Activated CD8-positive, alpha-beta memory T cell treated with anti-CD3 and anti-CD28 coated beads, Interleukin-2, amount 50 U/mL, for 1 hour (primary cell): ENCODE measurements around the gene NCBP3.
"Not testable (repeated sequence)": the region's sequence is repeated elsewhere in the genome, so short reads cannot be mapped to it uniquely, and the experiment has no call there.

Experiments
- DNase-seq: peaks from one replicate; pipeline ENCODE4 v3.0.0-alpha.2; 2020; ENCODE audit errors: extremely low read depth

Gene NCBP3

DNA sequence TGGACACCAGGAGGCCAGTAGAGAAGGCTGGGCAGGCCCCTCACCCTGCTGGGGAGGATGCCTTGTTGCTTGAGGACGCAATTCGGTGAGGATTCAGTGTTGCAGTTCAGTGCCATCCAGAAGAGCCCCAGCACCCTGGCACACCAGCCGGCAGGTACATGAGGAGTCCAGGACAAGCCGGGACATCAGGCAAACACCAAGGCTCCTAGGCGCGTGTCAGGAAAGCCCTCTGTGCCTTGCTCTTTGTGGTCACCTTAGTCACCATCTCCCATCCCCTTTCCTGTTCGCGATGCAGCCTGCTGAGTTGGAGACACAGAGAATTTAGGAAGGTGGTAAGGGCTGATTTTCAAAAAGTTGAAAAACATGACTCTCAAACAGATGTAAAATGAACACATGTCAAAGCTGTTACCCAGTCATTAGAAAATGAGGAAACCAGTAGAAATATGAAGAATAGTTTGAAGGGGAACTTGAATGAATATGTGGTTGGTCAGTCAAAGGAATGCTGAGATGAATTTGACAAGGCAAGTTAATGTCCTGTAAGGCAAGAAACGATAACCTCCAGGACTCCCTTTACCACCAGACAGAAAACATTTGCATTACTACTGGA, 2.3 kb upstream of the NCBP3 start:
- DNase-seq: no peak

DNA sequence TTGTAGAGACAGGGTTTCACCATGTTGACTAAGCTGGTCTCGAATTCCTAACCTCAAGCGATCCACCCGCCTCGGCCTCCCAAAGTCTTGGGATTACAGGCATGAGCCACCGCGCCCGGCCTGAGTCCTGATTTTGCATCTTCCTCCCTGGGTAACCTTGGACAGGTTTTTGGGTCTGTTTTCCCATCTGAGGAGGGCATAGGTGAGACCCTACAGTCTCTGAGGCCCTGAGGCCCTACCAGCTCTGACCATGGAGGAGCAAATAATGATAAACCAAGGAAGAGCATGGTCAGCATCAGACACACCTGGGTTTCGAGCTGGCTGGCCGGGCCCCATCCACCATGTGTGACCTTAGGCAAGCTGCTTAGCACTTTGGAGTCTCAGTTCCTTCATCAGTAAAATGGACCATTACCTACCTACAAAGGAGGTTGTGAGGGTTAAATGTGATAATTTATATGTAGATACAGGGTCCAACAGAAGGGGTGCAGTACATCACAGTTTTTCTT, 1.2 kb upstream of the NCBP3 start:
- no peak for DNase-seq

DNA sequence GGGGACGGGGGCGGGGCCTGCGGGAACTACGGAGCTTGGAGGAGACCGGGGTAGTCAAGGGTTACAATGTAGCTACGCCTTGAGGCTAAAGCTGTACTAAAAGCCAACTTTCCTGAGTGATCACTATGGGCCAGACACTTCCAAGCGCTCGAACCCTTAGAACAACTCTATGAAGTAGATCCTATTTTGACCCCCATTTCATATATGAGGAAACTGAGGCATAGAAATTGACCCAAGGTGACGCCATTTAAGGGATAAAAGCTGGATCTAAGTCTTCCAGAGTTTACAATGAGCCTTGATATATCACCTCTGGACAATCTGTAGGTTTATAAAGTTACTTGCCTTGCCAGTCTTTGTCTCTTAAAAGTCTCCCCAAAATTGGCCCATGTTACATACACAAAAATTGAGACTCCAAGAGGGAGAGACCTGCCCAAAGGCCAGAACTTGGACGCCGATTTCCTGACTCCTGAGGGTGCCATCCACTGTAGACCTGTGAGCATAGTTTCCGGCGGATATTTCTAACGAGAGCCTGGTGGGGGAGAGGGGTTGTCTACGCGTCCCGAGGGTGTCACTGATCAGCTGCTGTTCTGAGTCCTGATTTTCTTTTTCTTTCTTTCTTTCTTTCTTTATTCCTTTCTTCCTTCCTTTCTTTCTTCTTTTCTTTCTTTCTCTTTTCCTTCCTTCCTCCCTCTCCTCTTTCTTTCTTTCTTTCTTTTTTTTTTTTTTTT, 555 bp upstream of the NCBP3 start:
- DNase-seq: no peak

DNA sequence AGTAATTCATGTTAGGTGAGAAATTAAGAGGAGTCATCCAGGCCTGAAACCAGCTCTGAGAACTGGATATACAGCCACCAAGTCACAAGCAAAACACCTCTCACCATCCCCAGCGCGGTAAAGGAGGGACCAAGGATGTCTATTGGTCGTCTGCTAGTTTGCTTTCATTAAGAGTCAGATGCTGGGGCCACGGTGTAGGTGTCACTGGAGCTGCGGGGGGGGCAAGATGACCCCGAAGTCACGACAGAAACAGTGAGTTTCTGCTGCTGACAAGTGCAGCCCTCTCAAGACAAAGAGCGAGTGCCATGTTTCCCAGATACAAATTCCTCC, 790 bp downstream of the NCBP3 start:
- no peak for DNase-seq

DNA sequence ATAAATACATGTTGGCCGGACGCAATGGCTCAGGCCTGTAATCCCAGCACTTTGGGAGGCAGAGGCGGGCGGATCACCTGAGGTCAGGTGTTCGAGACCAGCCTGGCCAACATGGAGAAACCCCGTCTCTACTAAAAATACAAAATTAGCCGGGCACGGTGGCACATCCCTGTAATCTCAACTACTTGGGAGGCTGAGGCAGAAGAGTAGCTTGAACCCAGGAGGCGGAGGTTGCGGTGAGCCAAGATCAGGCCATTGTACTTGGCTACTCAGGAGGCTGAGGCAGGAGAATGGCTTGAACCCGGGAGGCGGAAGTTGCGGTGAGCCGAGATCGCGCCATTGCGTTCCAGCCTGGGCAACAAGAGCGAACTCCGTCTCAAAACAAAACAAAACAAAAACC, 1.5 kb downstream of the NCBP3 start:
- not testable (repeated sequence) for DNase-seq

DNA sequence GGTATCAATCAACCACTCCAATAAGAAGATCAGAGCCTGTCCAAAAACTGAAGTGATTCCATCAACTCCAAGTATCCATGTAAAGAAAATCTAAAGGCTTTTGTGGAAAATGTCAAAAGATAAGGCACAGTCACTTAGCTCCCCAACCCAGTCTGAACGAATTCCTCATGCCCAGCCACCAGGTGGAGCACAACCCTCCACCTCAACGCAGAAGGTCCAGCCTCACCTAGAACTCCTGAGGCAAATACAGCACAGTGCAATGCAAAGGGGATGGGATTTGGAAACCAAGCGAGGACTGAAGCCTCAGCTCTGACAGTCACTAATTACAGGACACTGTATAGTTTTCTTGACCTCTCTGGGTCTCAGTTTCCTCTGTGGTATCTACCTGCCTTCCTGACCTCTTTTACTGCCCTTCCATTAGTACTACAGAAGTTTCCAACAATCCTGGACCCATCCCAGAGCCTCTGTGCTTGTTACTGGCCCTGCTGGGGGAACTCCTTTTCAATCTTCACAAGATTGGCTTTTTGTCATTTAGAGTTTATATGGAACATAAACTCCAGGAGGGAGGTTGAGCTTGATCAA, 2.0 kb downstream of the NCBP3 start:
- DNase-seq: no peak

DNA sequence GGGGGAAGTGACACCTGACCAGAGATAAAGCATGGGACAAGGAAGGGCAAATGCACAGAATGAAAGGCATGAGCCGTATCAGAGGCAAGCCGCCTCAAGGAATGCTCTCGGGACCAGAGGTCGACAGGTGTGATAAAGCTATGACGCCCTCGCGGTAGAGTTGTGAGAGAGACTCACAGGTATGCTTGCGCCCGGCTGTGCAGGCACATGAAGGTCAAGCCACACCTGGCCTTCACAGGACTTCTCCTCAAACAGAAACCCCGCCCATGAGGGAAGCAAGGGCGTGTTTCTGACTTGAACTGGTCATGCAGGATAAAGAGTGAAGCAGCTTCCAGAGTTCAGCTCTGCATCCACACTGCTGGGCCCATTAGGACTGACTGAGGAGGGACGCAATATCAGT, 7.8 kb downstream of the NCBP3 start:
- DNase-seq: no peak

DNA sequence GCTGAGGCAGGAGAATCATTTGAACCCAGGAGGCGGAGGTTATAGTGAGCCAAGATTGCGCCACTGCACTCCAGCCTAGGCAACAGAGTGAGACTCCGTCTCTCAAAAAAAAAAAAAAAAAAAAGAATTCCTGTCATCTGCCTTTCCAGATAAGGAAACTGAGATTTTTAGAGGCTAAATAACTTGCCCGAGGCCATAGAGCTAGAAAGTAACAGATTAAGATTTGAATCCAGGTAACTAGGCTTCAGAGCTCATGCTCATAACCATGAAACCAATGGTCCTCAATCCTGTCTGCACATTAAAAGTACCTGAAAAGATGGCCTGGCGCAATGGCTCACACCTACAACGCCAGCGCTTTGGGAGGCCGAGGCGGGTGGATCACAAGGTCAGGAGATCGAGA, 9.5 kb downstream of the NCBP3 start:
- DNase-seq: no peak

DNA sequence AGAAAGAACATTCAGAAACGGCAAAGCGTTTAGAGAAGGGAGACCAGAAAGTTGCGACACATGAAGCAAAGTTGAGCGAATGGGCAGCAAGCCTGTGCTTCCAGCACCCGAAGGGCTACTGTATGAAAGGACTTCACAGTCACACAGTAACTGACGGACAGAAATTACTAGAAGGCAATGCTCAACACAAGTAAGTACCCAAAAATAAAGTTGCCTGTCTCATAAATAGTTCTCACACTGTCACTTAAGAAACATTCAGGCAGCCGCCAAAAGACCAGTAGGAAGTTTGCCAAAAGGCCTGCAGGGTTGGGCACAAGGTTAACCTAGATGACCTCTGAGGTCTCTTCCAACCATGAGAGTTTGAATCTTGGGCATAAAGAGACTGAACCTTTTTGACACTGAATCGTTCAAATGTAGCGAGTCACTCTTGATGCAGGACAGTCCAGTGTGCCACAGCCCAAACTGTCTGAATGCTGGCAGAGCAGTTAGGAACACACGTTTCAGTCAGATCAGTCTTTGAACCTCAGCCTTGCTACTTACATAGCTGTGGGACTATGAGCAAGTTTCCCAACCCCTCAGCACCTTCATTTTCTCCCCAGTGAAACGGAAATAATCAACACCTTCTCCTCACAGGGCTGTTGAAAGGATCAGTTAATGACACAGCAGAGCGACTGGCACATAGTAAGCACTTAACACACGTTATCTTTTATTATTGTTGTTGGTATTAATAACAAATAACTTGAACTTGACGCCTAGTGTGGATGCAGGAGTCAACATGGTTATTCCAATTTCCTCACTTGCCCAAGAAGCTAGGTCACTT, 10.4 kb downstream of the NCBP3 start:
- no peak for DNase-seq

DNA sequence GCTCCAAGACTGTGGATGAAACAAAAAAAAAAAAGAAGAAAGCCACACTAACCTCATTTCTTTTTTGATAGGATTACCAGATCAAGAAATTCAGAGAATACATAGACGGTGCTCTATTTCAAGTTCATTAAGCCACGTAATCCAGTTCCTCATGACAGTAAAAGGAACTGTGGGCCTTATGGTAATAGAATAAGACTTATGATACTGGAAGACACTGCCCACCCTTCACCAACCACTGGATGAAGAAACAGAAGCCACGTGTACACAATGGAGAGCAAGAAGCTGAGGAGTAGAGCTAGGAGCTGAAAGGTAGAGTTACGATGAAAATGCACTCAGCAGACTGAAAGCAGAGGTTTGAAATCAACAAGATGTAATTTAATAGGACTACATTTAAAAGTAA, 11.2 kb downstream of the NCBP3 start:
- no peak for DNase-seq

DNA sequence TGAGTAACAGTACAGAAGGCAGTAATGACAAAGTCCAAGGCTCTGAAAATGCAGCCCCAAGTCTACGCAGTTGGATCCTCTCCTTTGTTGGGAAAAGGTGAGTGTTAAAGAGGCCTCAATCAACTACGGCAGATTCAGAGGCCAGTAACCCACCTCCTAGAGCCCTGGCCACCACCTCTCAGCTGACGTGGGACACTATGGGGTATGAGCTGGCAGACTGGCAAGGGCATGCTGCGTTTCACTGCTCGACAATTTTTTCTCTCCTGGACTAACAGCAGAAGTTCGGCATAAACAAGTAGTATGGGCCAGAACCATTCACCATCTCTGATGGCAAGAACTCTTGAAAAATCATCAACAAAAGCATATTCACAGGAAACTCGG, 17.2 kb downstream of the NCBP3 start:
- DNase-seq: no peak

DNA sequence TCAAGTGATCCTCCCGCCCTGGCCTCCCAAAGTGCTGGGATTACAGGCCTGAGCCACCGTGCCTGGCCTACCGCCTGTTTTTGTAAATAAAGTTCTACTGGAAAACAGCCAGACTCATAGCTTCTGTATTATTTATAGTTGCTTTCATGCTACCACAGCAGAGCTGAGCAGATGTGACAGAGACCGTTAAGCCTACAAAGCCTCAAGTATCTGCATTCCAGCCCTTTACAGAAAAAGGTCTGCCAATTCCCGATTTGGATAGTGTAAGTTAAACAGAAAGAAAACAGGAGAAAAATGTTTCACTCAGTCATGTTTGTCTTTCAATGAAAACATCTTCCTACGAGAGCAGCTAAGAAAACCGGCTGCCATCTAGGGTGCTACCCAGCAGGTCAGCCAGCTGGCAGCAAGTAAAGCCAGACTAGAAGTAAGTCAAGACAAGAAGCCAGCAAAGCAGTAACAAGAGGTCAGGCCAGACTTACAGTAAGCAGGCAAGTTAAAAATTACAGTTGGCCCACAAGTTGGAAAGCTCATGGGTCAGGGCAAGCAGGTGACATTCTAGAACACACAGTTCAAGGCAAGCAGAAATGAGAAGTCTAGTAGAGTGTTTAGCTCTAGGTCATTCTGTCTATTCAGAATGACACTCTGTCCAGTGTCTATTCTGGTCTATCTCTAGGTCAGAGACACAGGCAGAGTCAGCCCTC, 17.7 kb downstream of the NCBP3 start:
- no peak for DNase-seq

DNA sequence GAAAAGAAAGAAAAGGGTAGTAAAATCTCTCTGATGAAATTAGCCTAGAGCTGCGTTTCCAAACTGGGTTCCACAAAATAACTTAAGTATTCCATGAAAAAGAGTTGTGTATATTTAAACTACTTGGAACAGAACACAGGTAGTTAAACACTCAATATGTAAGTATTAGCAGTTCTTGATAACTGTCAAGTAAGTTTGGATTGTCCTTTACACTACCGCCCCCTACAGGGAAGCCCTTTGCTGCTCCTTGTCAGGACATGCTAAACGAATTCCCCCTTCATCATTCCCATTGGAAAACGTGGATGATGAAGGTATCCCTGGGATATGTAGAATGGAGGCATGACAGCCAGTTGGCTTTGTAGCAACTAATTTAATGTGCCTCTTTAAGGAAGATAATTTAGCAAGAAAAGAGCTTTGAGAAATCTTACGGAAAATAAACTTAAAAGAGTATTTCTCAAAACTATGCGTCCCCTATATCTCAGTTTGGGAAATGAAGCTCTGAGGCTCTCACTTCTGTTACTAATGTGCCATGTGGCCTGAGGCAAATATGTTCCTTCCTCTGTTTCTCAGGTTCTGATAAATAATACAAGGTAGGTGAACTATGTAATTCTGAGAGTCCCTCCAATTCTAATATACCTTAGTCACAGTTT, 18.8 kb downstream of the NCBP3 start:
- peak; percentile 37 for DNase-seq

DNA sequence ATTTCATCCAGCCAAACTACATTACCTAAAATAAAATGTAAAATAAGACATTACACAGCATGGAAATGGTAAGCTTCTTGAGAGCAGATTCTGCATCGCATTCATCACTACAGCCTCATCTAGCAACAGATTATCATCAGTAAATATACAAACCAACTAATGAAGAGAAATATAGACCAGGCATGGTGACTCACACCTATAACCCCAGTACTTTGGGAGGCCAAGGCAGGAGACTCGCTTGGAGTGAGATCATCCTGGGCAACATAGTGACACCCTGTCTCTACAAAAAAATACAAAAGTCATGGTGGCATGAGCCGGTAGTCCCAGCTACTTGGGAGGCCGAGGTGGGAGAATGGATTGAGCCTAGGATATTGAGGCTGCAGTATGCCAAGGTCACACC, 19.9 kb downstream of the NCBP3 start:
- DNase-seq: no peak

DNA sequence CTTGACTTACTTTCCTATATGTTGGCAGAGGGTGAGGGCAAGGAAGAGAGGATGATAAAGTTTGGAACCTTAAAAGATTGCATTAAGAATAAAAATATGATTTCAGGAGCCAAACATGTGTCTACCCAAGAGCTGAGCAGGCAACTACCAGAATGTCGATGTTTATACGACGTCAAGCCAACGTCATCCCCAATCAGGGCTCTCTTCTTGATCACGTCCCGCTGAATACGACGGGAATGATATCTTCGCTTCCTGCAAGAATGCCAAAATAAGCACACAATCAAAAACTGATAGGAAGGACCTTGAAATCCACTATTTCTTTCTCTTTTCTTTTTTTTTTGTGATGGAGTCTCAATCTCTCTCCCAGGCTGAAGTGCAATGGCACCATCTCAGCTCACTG, 24.9 kb downstream of the NCBP3 start:
- no peak for DNase-seq

DNA sequence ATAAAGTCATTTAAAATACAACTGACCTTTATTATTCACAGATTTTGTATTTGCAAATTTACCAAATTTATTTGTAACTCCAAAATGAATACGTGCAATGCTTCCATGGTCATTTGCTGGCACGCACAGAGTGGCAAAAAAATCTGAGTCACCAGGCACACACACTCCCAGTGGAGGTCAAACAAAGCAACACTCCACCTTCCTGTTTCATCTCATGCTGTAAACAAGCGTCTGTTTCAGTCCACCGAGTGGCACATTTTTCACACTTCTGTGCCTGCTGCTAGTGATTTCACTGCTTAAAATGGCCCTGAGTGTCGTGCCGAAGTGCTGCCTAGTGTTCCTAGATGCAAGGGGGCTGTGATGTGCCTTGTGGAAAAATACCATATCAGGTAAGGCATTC, 27.3 kb downstream of the NCBP3 start:
- no peak for DNase-seq

DNA sequence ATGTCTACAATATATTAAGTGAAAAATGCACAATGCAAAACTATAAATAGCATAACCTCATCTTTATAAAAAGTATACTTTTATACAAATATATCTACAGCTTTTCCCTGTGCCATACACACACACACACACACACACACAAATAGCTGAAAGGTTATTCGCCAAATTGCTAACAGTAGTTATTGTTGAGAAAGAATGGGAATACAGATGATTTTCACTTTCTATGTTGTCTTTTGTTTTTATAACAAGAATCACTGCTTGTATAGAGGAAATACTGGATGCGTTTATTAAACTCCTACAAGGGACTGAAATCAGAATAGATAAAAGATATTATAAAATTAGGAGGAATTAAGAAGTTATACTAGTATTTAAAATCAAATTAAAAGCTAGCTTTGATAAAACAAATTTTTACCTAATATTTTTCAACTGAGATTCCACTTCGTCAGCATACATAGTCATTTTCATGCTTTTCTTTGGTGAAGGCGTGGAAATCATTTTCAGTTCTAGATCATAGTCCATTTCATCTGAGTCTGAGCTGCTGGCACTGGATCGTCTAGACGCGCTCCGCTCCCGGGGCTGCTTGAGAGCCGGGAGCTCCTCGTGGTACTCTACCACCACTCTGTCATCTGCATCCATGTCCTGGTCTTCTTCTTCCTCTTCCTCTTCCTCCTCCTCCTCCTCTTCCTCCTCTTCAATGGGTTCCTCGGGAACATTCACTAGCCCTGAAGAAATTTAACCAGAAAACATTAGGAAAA, 28.0 kb downstream of the NCBP3 start:
- DNase-seq: no peak

DNA sequence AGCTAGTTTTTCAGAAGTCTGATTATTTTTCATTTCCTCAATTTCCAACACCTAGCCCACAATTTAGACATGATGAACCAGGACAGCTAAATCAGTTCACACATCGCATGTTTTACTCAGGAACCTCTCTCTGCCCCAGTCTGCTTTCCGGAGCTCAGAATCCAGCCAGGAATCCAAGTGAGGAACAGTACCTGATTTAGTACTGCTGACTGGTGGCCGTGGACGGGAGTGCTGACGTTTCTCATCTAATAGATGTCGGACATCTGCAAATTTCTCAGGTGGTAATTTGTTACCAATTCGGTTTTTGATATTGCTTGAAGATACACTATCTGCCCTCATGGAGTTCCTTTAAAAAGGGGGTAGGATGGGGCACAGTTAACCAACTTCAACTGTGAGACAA, 30.1 kb downstream of the NCBP3 start:
- no peak for DNase-seq

DNA sequence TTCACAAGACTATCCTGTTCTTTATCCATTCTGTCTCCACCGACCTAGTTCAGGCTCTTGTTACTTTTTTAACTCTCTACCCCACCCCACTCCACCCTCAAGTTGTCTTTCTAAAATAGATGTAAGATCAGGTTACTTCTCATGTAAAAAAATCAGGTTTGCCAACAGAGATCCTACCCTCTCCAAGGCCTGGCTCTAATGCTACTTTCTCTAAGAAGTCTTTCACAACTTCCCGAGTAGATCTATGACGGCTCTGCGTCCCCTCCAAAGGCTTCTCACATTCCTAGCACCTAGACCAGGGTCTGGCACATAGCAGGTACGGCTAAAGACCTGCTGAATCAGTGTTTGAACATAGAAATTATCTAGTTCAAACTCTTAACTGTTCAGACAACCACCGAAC, 30.9 kb downstream of the NCBP3 start:
- DNase-seq: no peak

DNA sequence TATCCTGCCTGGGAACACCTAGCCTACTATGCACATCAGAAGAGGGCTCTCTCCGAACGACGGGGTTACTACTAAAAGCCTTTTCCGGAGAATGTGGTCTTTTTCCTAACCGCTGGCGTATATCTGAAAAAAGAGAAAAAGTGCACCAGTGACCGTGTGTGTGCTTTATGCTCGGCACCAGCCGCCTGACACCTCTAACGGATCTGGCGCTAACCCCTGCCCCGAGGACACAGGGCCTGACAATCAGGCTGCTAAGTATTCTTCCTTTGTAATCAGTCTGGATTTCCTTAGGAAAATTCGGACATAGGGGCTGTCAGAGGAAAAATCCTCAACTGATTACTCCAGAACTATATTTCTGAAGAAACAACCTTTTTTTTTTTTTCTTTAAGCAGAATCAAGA, 31.7 kb downstream of the NCBP3 start:
- DNase-seq: no peak

DNA sequence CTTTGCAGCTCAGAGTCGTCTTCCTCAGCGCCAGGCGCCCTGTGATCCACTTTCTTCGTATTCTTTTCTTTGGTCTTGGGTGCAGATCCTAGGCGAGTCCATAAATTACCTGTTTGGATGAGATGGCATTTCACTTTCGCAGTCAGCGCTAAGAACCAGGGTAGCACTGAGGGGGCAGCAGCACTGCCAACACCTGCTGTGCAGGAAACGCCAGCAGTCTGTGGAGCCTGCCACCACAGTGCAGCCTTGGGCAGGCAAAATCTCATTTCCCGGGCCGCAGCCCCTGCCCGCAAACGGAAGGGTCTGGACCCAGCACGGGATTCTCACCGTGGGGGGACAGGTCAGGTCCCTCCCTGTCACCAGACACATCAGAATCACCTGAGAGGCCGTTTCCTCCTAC, 32.9 kb downstream of the NCBP3 start:
- DNase-seq: no peak
